Smooth muscle cell of trachea (primary cell): ENCODE data around the gene VEZT. TPM values are rescaled to one million over a fixed set of nuclear protein-coding genes. Genes with fewer than 3 reads are reported as not detected.

Experiments
- total RNA-seq: library from RNA; depleted of rRNA; stranded (reverse); fragments of >200 nt; gene quantifications from 2 replicates; pipeline ENCODE4 v1.2.1, GENCODE V29; 2014

Gene VEZT
- total RNA-seq = 81.2 and 107 TPM in 2 replicates

GRCh38 chr12:95217377-95218149 is at the start of gene VEZT, which contains the start of gene FGD6:
Gene VEZT, plus strand, starts transcription at chr12:95217807. Its CDS starts 44 bp downstream, at chr12:95217851.
Gene FGD6, minus strand, starts transcription at chr12:95217467. Its CDS starts 227 bp downstream, at chr12:95217240.

Other genes starting within 250 kb of the VEZT start
- gene NDUFA12, start 214.1 kb upstream of the VEZT start, total RNA-seq = 53.9 and 176 TPM in 2 replicates
- 21.0 and 28.9 TPM in 2 replicates for gene NR2C1, start 144.2 kb upstream of the VEZT start, total RNA-seq
- 6.1 and 8.9 TPM in 2 replicates for gene FGD6, start 340 bp upstream of the VEZT start, total RNA-seq